Thoracic aorta endothelial cell (primary cell): ENCODE data around the gene VGLL4. TPM values are rescaled to one million over a fixed set of nuclear protein-coding genes. Genes with fewer than 3 reads are reported as not detected.

Experiments used
- small RNA-seq: library from RNA; depleted of rRNA; stranded (forward); fragments of <200 nt; gene quantifications from one replicate; pipeline ENCODE3, GENCODE V24; 2012
- total RNA-seq: library from RNA; depleted of rRNA; stranded (reverse); fragments of >200 nt; gene quantifications from 2 replicates; pipeline ENCODE4 v1.2.3, GENCODE V29; 2012

The VGLL4 gene, protein sequence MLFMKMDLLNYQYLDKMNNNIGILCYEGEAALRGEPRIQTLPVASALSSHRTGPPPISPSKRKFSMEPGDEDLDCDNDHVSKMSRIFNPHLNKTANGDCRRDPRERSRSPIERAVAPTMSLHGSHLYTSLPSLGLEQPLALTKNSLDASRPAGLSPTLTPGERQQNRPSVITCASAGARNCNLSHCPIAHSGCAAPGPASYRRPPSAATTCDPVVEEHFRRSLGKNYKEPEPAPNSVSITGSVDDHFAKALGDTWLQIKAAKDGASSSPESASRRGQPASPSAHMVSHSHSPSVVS
- total RNA-seq = 84.2 and 89.9 TPM in 2 replicates

DNA sequence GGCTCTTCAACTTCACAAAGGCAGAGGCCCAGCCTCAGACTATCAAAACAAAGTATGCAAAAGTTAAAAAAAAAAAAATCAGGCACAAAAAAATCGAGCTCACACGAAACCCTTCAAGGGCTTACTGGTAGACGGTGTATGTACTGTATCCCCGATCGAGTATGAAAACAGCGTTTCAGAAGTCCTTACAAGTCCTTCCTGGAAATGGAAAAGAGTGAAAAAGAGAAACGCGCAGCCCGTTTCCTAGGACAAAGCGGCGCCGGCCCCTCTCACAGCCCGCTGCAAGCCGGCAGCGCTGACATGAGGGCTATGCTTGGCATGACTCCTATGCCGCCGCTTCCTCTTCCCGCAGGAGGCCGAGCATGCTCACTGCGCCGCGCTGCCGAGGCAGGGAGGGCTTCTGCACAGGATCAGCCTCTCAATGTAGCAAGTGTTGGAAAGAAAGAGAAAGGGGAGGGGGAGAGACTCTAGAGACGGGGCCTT lies at the start of gene VGLL4:
TSS of gene VGLL4 (minus strand) at position 311 of the 483 bp plus-strand sequence. CDS start 397 bp downstream, outside the sequence.

Small RNA genes within 50 kb of the gene (small RNA-seq; reads per million reads assigned to genes)
- not detected for gene AC022001.1

Other genes with a start within 250 kb of the VGLL4 start
- gene TAMM41, start 203.0 kb upstream of the VGLL4 start, total RNA-seq = 17.0 and 20.3 TPM in 2 replicates